Stomach (tissue), 4 donors: Measurements from ENCODE around the gene NOS1.

Source experiments
- EP300 ChIP-seq: sonication (generic); formaldehyde crosslinking; IDR thresholded peaks from one replicate; pipeline ENCODE4 v1.6.1; 2017; ENCODE audit warnings: antibody characterized with exemption
- POLR2A ChIP-seq, 4 donors: fragments of 450-650 bp; IDR thresholded peaks; one replicate each; pipeline ENCODE4 v1.6.1; 2016; ENCODE audit warnings: antibody characterized with exemption in 4 of 4, control low read depth in 2 of 4, mild to moderate bottlenecking in 1 of 4, moderate library complexity in 1 of 4
- TF ChIP-seq, protein P1 (sequence below), 7 experiments: fragments of 450-650 bp in 4 of 7; fragments of 200-600 bp in 3 of 7; sonication (generic) in 3 of 7; IDR thresholded peaks; one replicate each; pipeline ENCODE4 v1.5.1; 2016 to 2019; ENCODE audit warnings: antibody characterized with exemption in 7 of 7, control low read depth in 2 of 7, mild to moderate bottlenecking in 1 of 7

GRCh38 chr12:117363953-117364486, 2.6 kb upstream of the NOS1 start:
- TF ChIP-seq POLR2A (IDR thresholded peaks at IDR 0.05): no peak
- TF ChIP-seq, protein P1, sequence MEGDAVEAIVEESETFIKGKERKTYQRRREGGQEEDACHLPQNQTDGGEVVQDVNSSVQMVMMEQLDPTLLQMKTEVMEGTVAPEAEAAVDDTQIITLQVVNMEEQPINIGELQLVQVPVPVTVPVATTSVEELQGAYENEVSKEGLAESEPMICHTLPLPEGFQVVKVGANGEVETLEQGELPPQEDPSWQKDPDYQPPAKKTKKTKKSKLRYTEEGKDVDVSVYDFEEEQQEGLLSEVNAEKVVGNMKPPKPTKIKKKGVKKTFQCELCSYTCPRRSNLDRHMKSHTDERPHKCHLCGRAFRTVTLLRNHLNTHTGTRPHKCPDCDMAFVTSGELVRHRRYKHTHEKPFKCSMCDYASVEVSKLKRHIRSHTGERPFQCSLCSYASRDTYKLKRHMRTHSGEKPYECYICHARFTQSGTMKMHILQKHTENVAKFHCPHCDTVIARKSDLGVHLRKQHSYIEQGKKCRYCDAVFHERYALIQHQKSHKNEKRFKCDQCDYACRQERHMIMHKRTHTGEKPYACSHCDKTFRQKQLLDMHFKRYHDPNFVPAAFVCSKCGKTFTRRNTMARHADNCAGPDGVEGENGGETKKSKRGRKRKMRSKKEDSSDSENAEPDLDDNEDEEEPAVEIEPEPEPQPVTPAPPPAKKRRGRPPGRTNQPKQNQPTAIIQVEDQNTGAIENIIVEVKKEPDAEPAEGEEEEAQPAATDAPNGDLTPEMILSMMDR (IDR thresholded peaks at IDR 0.05): no peak
- no peak for TF ChIP-seq EP300
